ENCODE results near the gene SRSF5.

DNA sequence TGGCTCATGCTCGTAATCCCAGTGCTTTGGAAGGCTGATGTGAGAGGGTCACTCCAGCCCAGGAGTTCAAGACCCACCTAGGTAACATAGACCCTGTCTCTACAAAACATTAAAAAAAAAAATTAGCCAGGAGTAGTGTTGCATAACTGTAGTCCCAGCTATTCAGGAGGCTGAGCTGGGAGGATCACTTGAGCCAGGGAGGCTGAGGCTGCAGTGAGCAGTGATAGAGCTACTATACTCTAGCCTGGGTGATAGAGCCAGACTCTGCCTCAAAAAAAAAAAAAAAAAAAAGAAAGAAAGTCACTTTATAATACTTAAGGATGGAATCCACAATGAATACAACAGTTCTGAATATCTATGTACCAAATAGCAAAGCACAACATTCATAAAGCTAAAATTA lies 40.2 kb downstream of the SRSF5 start:
- TF ChIP-seq, protein P1, sequence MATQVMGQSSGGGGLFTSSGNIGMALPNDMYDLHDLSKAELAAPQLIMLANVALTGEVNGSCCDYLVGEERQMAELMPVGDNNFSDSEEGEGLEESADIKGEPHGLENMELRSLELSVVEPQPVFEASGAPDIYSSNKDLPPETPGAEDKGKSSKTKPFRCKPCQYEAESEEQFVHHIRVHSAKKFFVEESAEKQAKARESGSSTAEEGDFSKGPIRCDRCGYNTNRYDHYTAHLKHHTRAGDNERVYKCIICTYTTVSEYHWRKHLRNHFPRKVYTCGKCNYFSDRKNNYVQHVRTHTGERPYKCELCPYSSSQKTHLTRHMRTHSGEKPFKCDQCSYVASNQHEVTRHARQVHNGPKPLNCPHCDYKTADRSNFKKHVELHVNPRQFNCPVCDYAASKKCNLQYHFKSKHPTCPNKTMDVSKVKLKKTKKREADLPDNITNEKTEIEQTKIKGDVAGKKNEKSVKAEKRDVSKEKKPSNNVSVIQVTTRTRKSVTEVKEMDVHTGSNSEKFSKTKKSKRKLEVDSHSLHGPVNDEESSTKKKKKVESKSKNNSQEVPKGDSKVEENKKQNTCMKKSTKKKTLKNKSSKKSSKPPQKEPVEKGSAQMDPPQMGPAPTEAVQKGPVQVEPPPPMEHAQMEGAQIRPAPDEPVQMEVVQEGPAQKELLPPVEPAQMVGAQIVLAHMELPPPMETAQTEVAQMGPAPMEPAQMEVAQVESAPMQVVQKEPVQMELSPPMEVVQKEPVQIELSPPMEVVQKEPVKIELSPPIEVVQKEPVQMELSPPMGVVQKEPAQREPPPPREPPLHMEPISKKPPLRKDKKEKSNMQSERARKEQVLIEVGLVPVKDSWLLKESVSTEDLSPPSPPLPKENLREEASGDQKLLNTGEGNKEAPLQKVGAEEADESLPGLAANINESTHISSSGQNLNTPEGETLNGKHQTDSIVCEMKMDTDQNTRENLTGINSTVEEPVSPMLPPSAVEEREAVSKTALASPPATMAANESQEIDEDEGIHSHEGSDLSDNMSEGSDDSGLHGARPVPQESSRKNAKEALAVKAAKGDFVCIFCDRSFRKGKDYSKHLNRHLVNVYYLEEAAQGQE (IDR thresholded peaks at IDR 0.05; ENCODE audit: insufficient read depth in 1 of 2, low read depth in 2 of 2, low read length in 2 of 2) = no peak
- TF ChIP-seq POLR2AphosphoS5 (IDR thresholded peaks at IDR 0.05; ENCODE audit: low read depth, low read length) = no peak

All from PFSK-1 (cell line).